Sigmoid colon (tissue), 4 donors: ENCODE data around the gene BANF2.

ENCODE experiments used
- EP300 ChIP-seq, 4 donors: sonication (generic); formaldehyde crosslinking; IDR thresholded peaks; one replicate each; pipeline ENCODE4 v1.6.1; 2017; ENCODE audit warnings: antibody characterized with exemption in 4 of 4
- POLR2A ChIP-seq, 2 donors: fragments of 450-650 bp; IDR thresholded peaks; one replicate each; pipeline ENCODE4 v1.6.1; 2016; ENCODE audit warnings: antibody characterized with exemption in 2 of 2, mild to moderate bottlenecking in 2 of 2, moderate library complexity in 2 of 2
- POLR2AphosphoS5 ChIP-seq, 4 donors: sonication (generic); formaldehyde crosslinking; IDR thresholded peaks; one replicate each; pipeline ENCODE4 v1.6.1; 2017; ENCODE audit warnings: antibody characterized with exemption in 4 of 4
- TF ChIP-seq, protein P1 (sequence below), 4 experiments: fragments of 450-650 bp in 3 of 4; fragments of 200-600 bp in 1 of 4; IDR thresholded peaks; one replicate each; pipeline ENCODE4 v1.5.1; 2016 to 2019; ENCODE audit warnings: antibody characterized with exemption in 4 of 4, mild to moderate bottlenecking in 3 of 4, moderate library complexity in 2 of 4

DNA sequence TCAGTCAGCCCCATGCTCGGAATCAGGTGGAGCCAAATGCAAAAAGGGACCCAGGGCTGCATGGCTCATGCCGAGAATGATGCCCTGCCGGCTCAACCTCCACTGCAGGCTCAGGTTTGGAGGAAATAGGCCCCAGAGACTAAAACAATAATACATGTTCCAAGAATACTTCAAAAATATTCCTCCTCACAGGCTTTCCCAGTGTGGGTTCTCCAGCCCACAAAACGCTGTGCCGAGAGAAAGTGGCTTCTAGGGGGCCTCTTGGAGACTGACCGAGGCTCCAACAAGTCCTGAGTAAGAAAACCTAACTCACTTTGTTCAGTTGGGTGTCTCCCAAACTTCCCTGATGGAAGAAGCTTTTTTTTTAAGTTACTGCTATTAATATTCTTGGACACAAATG lies 73.9 kb downstream of the BANF2 start:
- TF ChIP-seq EP300 (IDR thresholded peaks at IDR 0.05) = no peak
- TF ChIP-seq POLR2A (IDR thresholded peaks at IDR 0.05) = no peak
- TF ChIP-seq, protein P1, sequence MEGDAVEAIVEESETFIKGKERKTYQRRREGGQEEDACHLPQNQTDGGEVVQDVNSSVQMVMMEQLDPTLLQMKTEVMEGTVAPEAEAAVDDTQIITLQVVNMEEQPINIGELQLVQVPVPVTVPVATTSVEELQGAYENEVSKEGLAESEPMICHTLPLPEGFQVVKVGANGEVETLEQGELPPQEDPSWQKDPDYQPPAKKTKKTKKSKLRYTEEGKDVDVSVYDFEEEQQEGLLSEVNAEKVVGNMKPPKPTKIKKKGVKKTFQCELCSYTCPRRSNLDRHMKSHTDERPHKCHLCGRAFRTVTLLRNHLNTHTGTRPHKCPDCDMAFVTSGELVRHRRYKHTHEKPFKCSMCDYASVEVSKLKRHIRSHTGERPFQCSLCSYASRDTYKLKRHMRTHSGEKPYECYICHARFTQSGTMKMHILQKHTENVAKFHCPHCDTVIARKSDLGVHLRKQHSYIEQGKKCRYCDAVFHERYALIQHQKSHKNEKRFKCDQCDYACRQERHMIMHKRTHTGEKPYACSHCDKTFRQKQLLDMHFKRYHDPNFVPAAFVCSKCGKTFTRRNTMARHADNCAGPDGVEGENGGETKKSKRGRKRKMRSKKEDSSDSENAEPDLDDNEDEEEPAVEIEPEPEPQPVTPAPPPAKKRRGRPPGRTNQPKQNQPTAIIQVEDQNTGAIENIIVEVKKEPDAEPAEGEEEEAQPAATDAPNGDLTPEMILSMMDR (IDR thresholded peaks at IDR 0.05) = no peak
- TF ChIP-seq POLR2AphosphoS5 (IDR thresholded peaks at IDR 0.05) = no peak
